HG03520 (cell line): Measurements from ENCODE around the gene OR6C70.

Source experiments
- ATAC-seq: cut with Tn5 transposase; IDR thresholded peaks from one replicate; pipeline ENCODE4 v1.9.1; 2021; ENCODE audit warnings: mild to moderate bottlenecking, moderate library complexity; ENCODE audit not compliant: unreplicated experiment

Gene OR6C70

GRCh38 chr12:55420307-55420962 is 49.5 kb downstream of the OR6C70 start:
- no peak for ATAC-seq
